NCI-H1417 (cell line): ENCODE data around the gene RPL28.
"Not testable (repeated sequence)": the region's sequence is repeated elsewhere in the genome, so short reads cannot be mapped to it uniquely, and the experiment has no call there.

Source experiments
- DNase-seq, 3 experiments: peaks; one replicate each; lab custom pipeline; 2025; lab: John Stamatoyannopoulos, UW

Gene RPL28

DNA sequence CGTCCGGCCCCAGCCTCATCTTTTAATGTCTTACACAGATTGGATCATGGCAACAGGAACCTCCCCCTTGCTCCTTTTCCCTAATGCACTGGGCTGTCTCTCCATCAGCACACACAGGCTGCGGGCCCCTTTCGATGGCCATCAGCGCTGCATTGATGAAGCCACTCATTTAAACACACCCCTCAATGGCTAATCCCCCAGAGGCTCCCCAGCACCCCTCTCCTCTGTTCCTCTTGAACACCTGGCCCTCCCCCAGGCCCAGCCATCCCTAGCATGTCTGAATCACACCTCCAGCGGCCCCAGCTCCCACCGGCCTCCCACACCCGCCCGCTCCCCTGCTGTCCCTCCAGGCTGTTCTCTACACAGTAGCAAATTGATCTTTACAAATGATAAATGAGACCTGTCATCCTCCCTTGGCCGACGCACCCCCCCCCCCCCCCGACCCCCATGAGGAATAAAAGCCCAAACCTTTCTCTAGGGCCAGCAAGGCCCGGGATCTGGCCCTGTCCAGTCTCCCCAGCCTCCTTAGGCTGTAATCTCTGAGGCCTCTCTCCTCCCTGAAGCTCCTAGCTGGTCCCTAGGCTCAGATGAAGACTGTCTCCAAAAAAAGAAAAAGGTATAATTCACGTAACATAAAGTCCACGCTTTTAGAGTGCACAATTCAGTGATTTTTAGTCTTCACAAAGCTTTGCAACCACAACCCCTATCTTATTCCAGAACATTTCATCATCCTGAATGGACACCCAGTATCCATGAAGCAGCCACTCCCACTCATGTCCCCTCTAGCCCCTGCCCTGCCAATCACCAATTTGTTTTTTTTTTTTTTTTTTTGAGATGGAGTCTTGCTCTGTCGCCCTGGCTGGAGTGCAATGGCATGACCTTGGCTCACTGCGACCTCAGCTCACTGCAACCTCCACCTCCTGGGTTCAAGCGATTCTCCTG, 7.4 kb downstream of the RPL28 start:
- DNase-seq = no peak

DNA sequence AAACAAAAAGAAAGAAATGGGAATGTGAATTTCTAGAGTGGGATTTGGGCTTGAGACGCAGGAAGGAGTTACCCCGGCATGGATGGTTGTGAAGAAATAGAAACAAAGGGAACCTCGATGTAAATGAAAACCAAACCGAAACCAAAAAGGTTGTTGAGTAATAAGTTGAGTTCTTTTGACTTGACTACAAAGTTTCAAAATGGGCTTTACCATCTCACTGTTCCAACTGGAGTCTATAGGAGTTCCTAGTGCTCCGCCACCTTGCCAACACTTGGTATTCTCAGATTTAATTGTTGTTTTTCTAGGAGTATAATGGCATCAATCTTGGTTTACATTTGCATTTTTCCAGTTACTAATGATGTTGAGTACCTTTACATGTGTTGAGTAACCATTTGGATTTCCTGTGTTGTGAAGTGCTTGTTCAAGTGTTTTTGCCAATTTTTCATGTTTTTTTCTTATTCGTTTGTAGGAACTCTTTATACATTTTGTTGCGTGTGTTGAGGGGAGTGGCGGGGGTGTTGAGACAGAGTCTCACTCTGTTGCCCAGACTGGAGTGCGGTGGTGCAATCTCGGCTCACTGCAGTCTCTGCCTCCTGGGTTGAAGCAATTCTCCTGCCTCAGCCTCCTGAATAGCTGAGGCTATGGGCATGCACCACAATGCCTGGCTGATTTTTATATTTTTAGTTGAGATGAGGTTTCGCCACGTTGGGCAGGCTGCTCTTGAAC, 12.6 kb downstream of the RPL28 start:
- DNase-seq = no peak

DNA sequence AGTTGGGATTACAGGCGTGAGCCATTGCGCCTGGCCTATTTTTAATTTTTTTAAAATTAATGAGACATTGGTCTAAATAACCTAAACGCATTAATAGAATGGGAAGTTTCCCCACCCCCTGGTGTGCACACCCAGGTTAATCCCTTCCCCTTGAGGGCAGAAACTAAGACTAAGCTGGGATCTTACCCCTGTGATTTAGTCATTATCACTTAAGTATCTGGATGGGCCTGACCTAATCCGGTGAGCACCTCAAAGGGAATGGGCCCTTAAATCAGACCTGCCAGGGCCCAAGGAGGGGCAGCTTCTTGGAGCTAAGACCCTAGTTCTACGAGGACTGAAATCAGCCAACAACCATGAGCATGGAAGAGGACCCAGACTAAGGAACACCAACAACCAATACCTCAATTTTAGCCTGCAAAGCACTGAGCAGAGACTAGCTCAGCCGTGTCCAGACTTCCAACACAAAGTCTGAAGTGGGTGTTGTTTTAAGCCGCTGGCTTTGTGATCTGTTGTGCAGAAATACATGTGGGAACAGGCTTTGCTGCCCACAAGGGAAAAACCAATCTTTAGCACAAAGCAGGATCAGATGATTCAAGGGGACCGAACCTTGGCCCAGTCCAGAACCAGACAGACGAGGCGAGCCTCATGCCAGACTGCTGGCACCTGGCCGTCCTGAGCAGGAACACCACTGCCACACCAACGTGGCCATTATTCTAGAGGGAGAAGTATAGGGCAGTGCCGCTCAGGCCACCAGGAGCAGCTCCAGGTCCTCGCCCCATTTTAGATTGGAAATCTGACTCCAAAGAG, 14.8 kb downstream of the RPL28 start:
- no peak for DNase-seq

DNA sequence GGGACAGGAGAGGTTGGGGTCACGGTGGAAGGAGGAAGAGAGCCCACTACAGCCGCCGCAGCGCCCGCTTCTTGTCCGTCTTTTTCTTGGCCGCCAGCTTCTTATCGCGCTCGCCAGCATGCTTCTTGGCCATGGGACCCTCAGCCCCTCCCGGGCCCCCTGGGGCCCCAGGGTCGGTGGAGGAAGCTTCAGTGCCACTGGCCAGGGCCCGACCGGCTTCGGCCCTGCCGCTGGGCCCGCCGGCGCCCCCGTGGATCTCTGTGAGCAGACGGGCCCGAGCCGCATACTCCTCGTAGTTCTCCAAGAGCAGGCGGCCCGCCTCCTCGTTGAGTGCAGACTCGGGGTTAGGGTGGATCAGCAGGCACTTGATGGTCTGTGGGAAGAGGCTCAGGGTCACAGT, 15.7 kb downstream of the RPL28 start:
- not testable (repeated sequence) for DNase-seq

DNA sequence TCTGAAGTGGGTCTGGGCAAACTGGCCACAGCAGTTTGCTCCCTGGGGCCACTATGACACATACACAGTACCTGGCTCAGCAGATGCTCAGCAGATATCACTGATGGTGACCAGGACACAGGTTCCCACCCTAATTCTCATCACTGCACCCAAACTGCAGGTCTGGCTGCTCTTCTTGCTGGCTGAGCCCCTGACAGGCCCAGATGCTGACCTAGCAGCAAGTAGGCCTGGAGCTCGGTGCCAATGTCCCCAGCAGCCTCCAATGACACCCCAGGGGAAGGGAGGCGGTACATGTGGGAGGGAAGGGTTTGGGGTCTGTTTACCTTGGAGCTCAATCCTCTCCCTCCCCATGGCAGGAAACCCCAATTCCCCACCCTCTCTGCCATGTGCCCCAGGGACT, 16.8 kb downstream of the RPL28 start:
- no peak for DNase-seq

DNA sequence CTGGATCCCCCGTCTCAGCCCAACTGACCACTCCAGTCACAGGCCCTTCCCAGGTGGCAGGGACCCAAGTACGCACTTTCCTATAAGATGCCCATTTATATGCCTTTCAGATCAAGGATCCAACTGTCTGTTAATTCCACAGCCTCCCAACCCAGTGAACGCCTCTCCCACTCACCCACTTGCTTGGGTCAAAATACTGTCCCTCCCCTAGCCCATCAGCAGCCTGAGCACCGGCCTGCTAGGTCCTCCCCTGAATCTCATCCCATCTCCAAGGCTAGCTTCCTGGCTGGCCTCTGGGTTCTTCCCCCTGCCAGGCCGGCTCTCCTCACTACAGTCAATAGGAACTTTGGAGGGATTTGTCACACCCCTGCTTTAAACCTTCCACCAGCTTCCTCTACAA, 19.9 kb downstream of the RPL28 start:
- no peak for DNase-seq

DNA sequence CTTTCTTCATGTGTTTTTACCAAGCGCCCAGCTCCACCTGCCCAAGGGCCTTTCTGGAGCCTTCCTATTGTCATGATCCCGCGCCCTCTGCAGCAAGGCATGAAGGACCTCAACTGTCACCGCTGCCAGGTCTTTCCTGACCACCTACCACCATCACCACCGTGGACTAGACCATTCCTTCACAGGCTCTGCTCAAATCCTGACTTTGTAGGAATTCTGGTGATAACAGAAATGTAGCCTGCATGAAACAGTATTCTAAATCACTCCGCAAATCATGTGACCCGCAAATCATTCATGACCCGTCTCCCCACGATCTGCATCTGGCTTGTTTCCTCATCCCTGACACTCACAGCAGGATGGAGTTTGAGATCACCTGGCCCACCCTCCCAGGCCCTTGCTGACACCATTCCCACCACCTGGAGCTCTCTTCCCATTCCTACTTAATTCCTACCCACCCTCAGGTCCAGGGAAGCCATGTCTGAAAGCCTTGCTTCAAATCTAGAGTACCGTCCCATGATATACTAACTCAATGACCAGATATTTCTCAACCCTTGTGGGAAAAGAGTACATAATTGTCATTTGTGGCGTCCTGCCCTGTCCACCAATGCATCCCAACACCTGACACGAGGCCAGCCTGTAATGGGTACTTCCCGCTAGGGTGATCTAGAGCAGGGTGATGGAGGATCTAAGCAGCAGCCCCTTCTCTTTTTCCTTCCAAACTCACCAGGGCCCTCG, 20.5 kb downstream of the RPL28 start:
- no peak for DNase-seq

DNA sequence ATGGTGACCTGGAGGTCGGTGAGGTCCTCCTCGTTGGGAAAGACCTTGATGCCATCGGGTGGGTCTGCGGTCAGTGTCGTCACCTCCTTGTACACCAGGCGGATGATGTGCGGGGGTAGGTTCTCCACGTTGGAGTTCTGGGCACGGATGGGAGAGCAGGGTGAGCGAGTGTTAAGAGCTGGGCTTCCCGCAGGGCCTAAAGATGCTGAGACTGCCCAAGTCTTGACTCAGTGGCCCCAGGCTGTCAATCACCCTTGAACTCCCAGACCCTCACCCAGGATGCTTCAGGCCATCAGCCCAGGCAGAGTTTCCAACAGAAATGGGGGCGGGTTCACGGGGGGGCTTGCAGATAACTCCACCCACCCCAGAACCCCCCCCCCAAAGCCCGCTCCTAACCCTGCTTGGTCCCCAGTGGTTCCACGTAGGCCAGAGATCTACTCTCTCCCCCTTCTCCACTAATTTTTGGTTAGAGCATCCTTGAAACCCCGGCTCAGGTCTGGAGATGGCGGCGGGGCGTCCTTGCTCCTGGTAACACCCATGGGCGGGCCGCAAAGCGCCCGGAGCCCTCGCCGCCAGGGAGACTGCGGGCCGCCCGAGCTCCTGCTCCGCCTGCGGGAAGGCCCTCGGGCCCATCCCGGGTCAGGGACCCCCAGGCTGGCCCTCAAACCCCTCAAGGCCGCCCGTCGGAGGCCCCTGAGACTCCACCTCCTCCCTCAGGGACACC, 21.3 kb downstream of the RPL28 start:
- DNase-seq = peak in 2 of 3 experiments; percentile 58 to 61

DNA sequence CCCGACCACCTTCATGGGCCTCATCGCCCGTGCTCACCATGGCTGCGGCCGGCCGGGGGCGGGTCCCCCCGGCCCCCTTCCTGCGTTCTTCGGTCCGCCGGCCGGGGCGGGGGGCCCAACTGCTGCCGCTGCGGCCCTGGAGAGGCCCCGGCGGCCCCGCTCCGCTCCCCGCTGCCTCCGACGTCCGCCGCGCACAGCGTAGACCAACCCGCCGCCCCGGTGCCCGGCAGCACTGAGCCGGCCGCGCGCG, 21.7 kb downstream of the RPL28 start, which contains the start of gene UBE2S:
Gene UBE2S (minus strand): TSS at position 239 of the 250 bp plus-strand sequence. CDS start 199 bp downstream, at position 40.
- DNase-seq = peak in 1 of 3 experiments; percentile 60

DNA sequence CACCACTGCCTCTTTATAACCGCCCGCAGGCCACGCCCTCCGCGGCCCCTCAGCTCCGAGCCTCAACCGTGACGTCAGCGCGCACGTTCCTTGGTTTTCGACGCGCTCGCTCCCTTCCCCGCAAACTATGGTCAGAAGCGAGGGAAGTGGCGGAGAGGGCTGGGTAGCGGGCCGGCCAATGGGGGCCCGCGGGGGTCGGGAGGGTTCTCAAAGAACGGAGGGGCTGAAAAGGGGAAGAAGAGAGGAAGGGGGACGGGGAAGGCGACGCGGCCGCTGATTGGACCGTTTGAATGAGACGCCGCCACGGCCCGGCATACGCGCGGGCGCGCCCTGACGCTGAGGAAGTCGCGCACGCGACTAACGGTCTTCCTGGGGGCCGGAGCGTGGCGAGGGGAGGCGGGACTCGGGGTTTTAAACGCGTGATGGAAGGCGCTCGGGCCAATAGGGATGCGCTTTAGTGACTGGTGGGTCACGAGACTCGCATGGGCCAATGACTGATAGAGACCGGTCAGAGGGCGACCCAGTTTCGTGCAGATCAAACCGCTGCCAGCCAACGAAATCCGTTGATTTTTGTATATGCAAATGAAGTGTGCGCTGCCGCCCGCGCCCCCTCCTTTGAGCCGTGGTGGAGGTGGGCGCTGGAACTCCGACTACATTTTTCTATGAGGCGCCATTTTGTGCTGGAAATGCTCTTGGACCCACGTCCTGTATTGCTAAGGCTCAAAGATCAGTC, 22.2 kb downstream of the RPL28 start:
- peak; percentile 99 for DNase-seq

DNA sequence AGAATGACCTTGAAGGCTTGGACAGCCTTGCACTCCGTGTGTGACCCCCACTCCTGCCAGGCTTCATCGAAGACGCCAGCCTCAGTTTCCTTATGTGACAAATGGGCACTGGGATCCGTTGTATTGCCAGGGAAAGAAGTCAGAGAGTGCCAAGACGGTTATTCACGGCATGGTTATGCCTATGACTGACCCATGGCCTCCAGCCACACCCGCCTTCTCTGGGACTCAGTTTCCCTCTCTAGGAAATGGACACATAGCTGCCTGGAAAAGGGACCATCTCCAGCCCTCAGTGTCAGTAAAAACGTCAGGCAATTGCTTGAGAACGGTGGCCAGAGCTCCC, 22.8 kb downstream of the RPL28 start:
- DNase-seq = no peak

DNA sequence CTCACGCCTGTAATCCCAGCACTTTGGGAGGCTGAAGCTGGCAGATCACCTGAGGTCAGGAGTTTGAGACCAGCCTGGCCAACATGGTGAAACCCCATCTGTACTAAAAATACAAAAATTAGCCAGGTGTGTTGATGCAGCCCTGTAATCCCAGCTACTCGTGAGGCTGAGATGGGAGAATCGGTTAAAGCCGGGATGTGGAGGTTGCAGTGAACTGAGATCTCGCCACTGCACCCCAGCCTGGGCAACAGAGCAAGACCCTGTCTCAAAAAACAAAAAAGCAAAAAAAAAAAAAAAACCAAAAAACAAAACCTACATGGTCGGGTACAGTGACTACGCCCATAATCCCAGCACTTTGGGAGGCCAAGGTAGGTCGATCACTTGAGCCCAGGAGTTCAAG, 23.4 kb downstream of the RPL28 start:
- DNase-seq = not testable (repeated sequence)

DNA sequence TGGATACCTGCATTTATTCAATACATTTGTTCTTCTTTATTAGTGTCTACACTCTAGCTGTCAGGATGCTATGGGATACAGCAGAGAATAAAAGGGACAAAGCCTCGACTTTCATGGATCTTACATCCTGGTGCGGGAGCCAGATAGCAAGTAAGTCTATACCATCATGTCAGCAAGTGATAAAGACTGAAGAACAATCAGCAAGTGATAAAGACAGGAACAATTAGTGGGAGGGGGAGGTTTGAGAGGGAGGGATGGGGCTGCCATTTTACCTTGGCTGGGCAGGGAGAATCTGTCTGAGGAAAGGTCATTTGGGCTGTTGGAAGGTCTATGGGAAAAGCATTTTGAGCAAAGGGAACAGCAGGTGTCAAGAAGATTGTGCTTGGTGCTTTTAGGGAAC, 24.4 kb downstream of the RPL28 start:
- no peak for DNase-seq

DNA sequence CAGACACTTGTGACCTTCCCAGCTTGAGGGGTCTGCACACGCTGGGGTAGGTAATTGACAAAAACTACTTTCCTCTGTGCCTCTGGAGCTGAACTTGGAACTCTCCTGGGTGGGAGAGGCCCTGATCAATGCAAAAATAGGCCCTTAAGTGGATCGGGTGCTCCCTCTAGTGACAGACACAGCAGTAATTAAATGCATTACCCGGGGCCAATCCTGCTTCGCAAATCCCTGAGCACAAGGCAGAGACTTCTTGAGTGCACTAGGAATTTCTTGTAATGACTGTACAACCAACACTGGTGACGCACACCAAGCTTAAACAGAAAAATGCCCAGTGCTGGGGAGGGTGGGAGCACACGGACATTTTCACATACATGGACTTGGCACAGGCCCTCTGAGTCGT, 32.5 kb downstream of the RPL28 start:
- DNase-seq = peak; percentile 36 to 80 (median 55)

DNA sequence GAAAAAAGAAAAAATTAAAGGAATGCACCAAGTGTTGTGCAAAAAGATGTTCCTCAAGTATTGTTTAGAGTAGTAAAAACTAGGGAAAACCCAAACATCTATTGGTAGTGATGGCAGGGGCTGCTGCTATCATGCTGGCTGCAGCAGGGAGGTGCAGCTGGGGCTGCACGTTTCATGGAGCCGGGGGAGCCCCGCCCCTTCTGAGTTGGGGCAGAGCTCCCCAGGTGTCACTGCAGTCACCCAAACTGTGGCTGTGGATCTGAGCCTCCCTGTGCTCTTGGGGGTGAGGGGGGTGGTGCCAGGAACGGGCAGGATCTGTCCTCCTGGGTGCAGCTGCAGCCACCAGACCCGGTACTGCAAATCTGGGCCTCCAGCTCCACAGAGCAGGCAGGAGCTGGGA, 33.4 kb downstream of the RPL28 start:
- DNase-seq = no peak

DNA sequence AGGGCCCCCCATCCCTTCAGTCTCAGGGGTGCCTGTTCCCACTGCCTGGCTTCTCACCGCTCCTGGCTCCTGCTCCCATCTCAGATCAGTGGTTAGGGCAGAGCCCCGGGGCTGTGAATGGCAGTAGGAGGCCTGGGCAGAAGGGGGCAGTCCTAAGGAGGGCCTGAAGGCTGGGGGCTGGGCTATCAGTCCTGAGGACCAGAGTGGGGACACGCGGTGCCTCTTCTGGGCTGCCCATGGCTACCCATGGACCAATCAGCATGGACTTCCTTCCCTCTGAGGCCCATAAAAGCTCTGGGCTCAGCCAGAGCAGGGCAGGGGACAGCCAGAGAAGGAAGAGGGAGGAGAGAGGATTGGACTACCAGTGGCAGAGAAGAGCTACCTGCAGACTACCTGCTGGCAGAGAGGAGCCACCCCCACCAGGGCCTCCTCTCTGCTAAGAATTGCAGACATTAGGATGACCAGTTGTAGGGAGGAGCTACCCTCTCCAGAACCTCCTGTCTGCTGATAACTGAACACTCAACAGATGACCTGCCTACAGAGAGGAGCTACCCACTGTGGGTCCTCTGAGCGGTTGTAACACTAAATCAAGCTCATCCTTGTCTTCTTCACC, 34.0 kb downstream of the RPL28 start:
- no peak for DNase-seq

DNA sequence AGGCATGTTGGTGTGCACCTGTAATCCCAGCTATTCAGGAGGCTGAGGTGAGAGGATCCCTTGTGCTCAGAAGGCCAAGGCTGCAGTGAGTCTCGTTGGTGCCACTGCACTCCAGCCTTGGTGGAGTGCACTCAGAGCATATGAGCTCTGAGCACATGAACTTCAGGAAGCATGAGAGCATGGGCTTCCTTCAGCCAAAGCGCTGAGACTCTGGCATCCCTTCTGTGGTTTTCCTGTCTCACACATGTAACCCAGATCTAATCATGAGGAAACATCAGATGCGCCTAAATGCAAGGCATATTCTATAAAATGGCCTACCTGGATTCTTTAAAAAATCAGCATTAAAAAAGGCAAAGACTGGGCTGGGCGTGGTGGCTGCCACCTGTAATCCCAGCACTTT, 35.5 kb downstream of the RPL28 start:
- DNase-seq = not testable (repeated sequence)

DNA sequence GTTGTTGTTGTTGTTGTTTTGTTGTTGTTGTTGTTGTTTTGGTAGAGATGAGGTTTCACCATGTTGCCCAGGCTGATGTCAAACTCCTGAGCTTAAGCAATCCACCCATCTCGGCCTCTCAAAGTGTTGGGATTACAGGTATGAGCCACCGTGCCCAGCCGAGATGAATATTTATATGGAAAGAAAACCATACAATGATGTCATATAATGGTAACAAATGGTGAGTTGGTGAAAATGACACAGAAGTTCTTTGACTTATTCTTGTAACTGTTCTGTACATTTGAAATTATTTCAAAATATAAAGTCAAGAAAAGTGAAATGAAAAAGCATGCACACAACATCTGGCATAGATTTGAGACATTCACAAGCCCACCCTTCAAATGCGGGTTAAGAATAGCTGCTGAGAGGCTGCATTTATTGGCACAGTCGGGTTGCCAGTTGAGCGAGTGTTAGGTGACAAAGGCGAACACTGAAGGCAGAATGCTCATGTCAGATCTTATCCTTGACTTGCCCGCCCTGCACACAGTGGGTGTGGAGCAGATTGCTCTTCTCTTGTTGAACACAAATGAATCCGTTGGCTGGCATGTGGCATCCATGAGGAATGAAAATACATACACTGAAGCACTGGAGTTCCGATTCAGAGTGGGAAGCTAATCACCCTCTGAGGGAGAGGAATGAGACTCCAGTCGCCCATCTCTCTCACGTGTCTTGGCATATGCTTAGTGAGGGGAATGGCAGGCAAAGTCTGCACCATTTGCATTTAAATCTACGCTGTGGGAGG, 37.7 kb downstream of the RPL28 start:
- no peak for DNase-seq

DNA sequence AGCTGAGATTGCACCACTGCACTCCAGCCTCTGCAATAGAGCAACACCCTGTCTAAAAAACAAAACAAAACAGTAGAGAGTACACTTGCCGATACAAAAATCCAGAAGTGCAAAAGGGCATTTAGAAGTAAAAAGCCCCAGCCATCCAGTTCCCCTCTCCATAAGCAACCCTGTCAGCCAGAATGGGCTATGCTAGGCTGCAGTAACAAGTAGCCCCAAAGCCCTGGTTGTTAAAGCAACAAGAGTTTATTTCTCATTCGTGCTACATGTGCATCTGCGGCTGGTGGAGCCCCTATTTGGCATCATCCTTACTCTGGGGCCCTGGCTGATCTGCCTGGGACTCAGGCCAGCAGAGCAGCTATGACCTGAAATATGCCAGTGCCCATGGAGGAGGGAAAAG, 38.8 kb downstream of the RPL28 start:
- no peak for DNase-seq
